MM.1S (cell line): ENCODE data around the gene FAM120B.

Source experiments
- DNase-seq: peaks from one replicate; pipeline ENCODE4 v3.0.0-alpha.2; 2015
- H2AFZ ChIP-seq: fragments of 300-600 bp; sonication (generic); 2 replicates; pipeline ENCODE4 v1.6.0; 2016; ENCODE audit warnings: antibody characterized with exemption, low read length
- H3F3A ChIP-seq: fragments of 300-600 bp; sonication (generic); 2 replicates; pipeline ENCODE4 v1.6.1; 2016; ENCODE audit warnings: mild to moderate bottlenecking, antibody characterized with exemption, low read length, moderate library complexity, mixed read lengths; ENCODE audit not compliant: insufficient read depth
- H3K27ac ChIP-seq: fragments of 300-600 bp; sonication (generic); 2 replicates; pipeline ENCODE4 v1.5.1; 2016; ENCODE audit warnings: mild to moderate bottlenecking, low read length
- H3K27me3 ChIP-seq: fragments of 300-600 bp; sonication (generic); replicated peaks from 2 replicates; pipeline ENCODE4 v1.6.0; 2016; ENCODE audit warnings: low read length; ENCODE audit not compliant: insufficient read depth
- H3K36me3 ChIP-seq: fragments of 300-600 bp; sonication (generic); replicated peaks from 2 replicates; pipeline ENCODE4 v1.6.1; 2016; ENCODE audit warnings: mild to moderate bottlenecking, low read length, mixed read lengths; ENCODE audit not compliant: insufficient read depth
- H3K4me1 ChIP-seq: fragments of 300-600 bp; sonication (generic); 2 replicates; pipeline ENCODE4 v1.6.1; 2016; ENCODE audit warnings: low read length, mixed read lengths
- H3K4me2 ChIP-seq: fragments of 300-600 bp; sonication (generic); 2 replicates; pipeline ENCODE4 v1.6.0; 2016; ENCODE audit warnings: low read depth, low read length
- H3K4me3 ChIP-seq: fragments of 300-600 bp; sonication (generic); 2 replicates; pipeline ENCODE4 v1.5.1; 2016; ENCODE audit warnings: low read length, mixed read lengths
- H3K79me2 ChIP-seq: fragments of 300-600 bp; sonication (generic); 2 replicates; pipeline ENCODE4 v1.6.1; 2016; ENCODE audit warnings: mixed run types, low read length, mixed read lengths
- H3K9ac ChIP-seq: fragments of 300-600 bp; sonication (generic); 2 replicates; pipeline ENCODE4 v1.6.1; 2016; ENCODE audit warnings: low read length, mixed read lengths
- H3K9me2 ChIP-seq: fragments of 300-600 bp; sonication (generic); replicated peaks from 2 replicates; pipeline ENCODE4 v1.6.1; 2016; ENCODE audit warnings: mild to moderate bottlenecking, low read length, mixed read lengths; ENCODE audit not compliant: insufficient read depth
- H3K9me3 ChIP-seq: fragments of 300-600 bp; sonication (generic); replicated peaks from 2 replicates; pipeline ENCODE4 v1.6.1; 2016; ENCODE audit warnings: mild to moderate bottlenecking, low read length, mixed read lengths; ENCODE audit not compliant: insufficient read depth
- H4K20me1 ChIP-seq: fragments of 300-600 bp; sonication (generic); 2 replicates; pipeline ENCODE4 v1.6.1; 2016; ENCODE audit warnings: mild to moderate bottlenecking, low read length, moderate library complexity, mixed read lengths; ENCODE audit not compliant: insufficient read depth
- CTCF ChIP-seq: fragments of 300-600 bp; sonication (generic); IDR thresholded peaks from 2 replicates; pipeline ENCODE4 v1.5.1; 2016; ENCODE audit warnings: antibody characterized with exemption, low read length, mixed read lengths
- EZH2 ChIP-seq: fragments of 300-600 bp; sonication (generic); optimal IDR thresholded peaks from 2 replicates; pipeline ENCODE3; 2017; ENCODE audit warnings: low read depth, mild to moderate bottlenecking, antibody characterized with exemption, low read length, mixed read lengths
- EZH2phosphoT487 ChIP-seq: fragments of 300-600 bp; sonication (generic); IDR thresholded peaks from 2 replicates; pipeline ENCODE4 v1.6.1; 2018; ENCODE audit warnings: antibody characterized with exemption, low read length

Gene FAM120B

GRCh38 chr6:170273191-170273590 lies 33.4 kb upstream of the FAM120B start:
- no peak overlapping the region for H2AFZ ChIP-seq
- no peak overlapping the region for H3K4me2 ChIP-seq
- no peak for TF ChIP-seq EZH2
- TF ChIP-seq CTCF = no peak
- no peak for TF ChIP-seq EZH2phosphoT487
- no peaks in the 10 kb centered on the region for H4K20me1 ChIP-seq
- H3K4me1 ChIP-seq = no peaks in the 10 kb centered on the region
- DNase-seq = no peak
- H3K79me2 ChIP-seq = no peaks in the 10 kb centered on the region
- no peaks in the 10 kb centered on the region for H3K36me3 ChIP-seq
- H3K4me3 ChIP-seq = no peak overlapping the region
- H3K9ac ChIP-seq = no peak overlapping the region
- no peaks in the 10 kb centered on the region for H3K9me2 ChIP-seq
- H3K27ac ChIP-seq = no peak overlapping the region
- peaks cover 66% of the 10 kb centered on the region for H3K27me3 ChIP-seq
- no peaks in the 10 kb centered on the region for H3F3A ChIP-seq
- no peaks in the 10 kb centered on the region for H3K9me3 ChIP-seq

- Histone ChIP-seq H3K79me2 (no peaks in the 10 kb centered on the region), H3K27ac (no peak overlapping the region), H2AFZ (no peak overlapping the region), H3K4me2 (no peak overlapping the region), H3K9ac (no peak overlapping the region), H3K4me1 (no peaks in the 10 kb centered on the region), H3F3A (no peaks in the 10 kb centered on the region), H3K9me3 (no peaks in the 10 kb centered on the region), H3K9me2 (no peaks in the 10 kb centered on the region), H3K4me3 (no peak overlapping the region), H3K36me3 (no peaks in the 10 kb centered on the region), H4K20me1 (no peaks in the 10 kb centered on the region), H3K27me3 (peaks cover 66% of the 10 kb centered on the region)
- TF ChIP-seq EZH2 = no peak
- no peak for TF ChIP-seq CTCF
- TF ChIP-seq EZH2phosphoT487 = no peak
- no peak for DNase-seq
Measured at GRCh38 chr6:170273681-170274080, 32.9 kb upstream of the FAM120B start.

GRCh38 chr6:170274713-170275560 lies 31.6 kb upstream of the FAM120B start:
- H3K27me3 ChIP-seq = peaks cover 67% of the 10 kb centered on the region
- no peaks in the 10 kb centered on the region for H3F3A ChIP-seq
- no peak overlapping the region for H3K4me2 ChIP-seq
- DNase-seq = no peak
- no peak overlapping the region for H3K4me3 ChIP-seq
- H4K20me1 ChIP-seq = no peaks in the 10 kb centered on the region
- no peak overlapping the region for H2AFZ ChIP-seq
- no peaks in the 10 kb centered on the region for H3K9me2 ChIP-seq
- no peak overlapping the region for H3K27ac ChIP-seq
- H3K9me3 ChIP-seq = no peaks in the 10 kb centered on the region
- H3K79me2 ChIP-seq = no peaks in the 10 kb centered on the region
- H3K4me1 ChIP-seq = no peaks in the 10 kb centered on the region
- no peak overlapping the region for H3K9ac ChIP-seq
- H3K36me3 ChIP-seq = no peaks in the 10 kb centered on the region
- TF ChIP-seq EZH2 = no peak

GRCh38 chr6:170276369-170277057 lies 30.0 kb upstream of the FAM120B start:
- H3K79me2 ChIP-seq = no peaks in the 10 kb centered on the region
- no peak for DNase-seq
- H3K4me1 ChIP-seq = no peaks in the 10 kb centered on the region
- H3K9me2 ChIP-seq = no peaks in the 10 kb centered on the region
- H3F3A ChIP-seq = no peaks in the 10 kb centered on the region
- no peak overlapping the region for H3K27ac ChIP-seq
- no peaks in the 10 kb centered on the region for H3K36me3 ChIP-seq
- H3K9ac ChIP-seq = no peak overlapping the region
- TF ChIP-seq EZH2phosphoT487 = no peak
- TF ChIP-seq CTCF = no peak
- no peaks in the 10 kb centered on the region for H3K9me3 ChIP-seq
- no peak overlapping the region for H2AFZ ChIP-seq
- no peaks in the 10 kb centered on the region for H4K20me1 ChIP-seq
- no peak overlapping the region for H3K4me3 ChIP-seq
- H3K27me3 ChIP-seq = peaks cover 70% of the 10 kb centered on the region
- no peak overlapping the region for H3K4me2 ChIP-seq
